HAP-1 (cell line): ENCODE results near the gene MPP2.

Experiments
- DNase-seq, 2 experiments: peaks; one replicate each; pipeline ENCODE4 v3.0.0-alpha.2; 2016 to 2020; ENCODE audit warnings: low spot score in 2 of 2
- H3K27me3 ChIP-seq: fragments of 250-450 bp; sonication (Bioruptor Pico); 2 replicates; pipeline ENCODE4 v1.5.1; 2020; ENCODE audit warnings: low read depth, mild to moderate bottlenecking, moderate library complexity
- H3K36me3 ChIP-seq: fragments of 250-450 bp; sonication (Bioruptor Pico); replicated peaks from 2 replicates; pipeline ENCODE4 v1.5.1; 2020; ENCODE audit warnings: mild to moderate bottlenecking
- H3K4me1 ChIP-seq: fragments of 250-450 bp; sonication (Bioruptor Pico); 2 replicates; pipeline ENCODE4 v1.5.1; 2020; ENCODE audit warnings: mild to moderate bottlenecking
- H3K4me3 ChIP-seq: fragments of 250-450 bp; sonication (Bioruptor Pico); 2 replicates; pipeline ENCODE4 v1.5.1; 2020; ENCODE audit warnings: mild to moderate bottlenecking, moderate library complexity
- H3K9me3 ChIP-seq: fragments of 250-450 bp; sonication (Bioruptor Pico); 2 replicates; pipeline ENCODE4 v1.5.1; 2020; ENCODE audit warnings: mild to moderate bottlenecking, moderate library complexity
- in situ Hi-C: fragments of 300-500 bp; cut with MboI; formaldehyde crosslinking; loops from 3 replicates; pipeline ENCODE4 v1.14.3; 2020; ENCODE audit warnings: low sequenced_read_pairs, inconsistent platforms, mixed read lengths

The MPP2 gene, protein sequence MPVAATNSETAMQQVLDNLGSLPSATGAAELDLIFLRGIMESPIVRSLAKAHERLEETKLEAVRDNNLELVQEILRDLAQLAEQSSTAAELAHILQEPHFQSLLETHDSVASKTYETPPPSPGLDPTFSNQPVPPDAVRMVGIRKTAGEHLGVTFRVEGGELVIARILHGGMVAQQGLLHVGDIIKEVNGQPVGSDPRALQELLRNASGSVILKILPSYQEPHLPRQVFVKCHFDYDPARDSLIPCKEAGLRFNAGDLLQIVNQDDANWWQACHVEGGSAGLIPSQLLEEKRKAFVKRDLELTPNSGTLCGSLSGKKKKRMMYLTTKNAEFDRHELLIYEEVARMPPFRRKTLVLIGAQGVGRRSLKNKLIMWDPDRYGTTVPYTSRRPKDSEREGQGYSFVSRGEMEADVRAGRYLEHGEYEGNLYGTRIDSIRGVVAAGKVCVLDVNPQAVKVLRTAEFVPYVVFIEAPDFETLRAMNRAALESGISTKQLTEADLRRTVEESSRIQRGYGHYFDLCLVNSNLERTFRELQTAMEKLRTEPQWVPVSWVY

DNA sequence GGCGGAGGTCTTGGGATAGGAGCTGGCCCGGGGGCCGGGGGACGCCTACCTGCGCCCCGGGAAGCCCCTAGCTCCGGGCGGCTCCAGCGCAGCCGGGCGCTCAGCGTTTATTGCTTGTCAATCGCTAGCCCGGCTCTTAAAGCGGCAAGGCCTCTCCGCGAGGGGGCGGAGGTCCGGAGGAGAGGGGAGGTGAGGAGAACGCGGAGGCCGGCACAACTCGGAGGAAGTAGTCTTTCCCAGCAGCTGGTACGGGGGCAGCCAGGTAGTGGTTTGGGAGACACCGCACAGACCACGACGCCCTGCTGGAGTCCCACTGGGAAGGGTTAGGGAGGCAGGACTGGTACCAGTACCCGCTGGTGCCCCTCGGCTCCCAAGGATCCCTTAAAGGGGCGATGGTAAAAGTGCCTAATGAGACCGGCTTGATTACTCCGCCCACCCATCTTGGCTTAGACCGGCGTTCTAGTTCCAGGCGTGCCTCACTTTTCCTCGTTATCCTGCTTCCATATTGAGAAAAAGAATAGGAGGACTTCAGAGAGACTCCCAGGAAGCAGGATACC lies at the start of gene MPP2:
MPP2 (minus strand) TSS at position 112 of the 557 bp plus-strand sequence. CDS start 3,076 bp downstream, outside the sequence.
- in situ Hi-C loops = no loop called here
- Histone ChIP-seq H3K9me3 (no peaks in the 10 kb centered on the region), H3K36me3 (no peaks in the 10 kb centered on the region), H3K4me1 (peaks cover 15% of the 10 kb centered on the region), H3K4me3 (peak within 1 kb of the TSS; percentile 42), H3K27me3 (no peaks in the 10 kb centered on the region)
- DNase-seq = peak; percentile 74 to 88

DNA sequence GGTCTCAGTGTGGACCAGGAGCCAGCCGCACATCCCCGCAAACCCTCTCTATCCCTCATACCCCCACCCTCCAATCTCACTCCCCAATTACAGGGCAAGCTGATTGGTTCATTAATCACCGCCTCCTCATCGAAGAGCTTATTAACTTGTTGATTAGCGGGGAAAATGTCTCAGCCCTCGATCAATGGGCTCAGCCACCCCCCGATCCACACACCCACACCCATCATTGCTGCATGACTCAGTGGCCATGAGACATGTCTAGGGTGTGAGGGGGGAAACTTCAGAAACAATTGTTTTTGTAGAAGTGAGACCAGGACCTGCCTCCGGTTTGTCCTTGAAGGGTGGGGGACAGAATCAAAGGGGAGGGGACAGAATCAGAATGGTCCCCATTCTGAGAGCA lies 48.9 kb upstream of the MPP2 start:
- Histone ChIP-seq H3K27me3 (no peaks in the 10 kb centered on the region), H3K9me3 (no peaks in the 10 kb centered on the region), H3K36me3 (no peaks in the 10 kb centered on the region), H3K4me3 (no peak overlapping the region), H3K4me1 (no peaks in the 10 kb centered on the region)
- in situ Hi-C loops = no loop called here
- DNase-seq = no peak

GRCh38 chr17:43953746-43954145 lies 46.4 kb upstream of the MPP2 start, which contains the start of gene PYY:
Gene PYY (minus strand): TSS chr17:43953940. CDS start chr17:43953483, 457 bp downstream.
- no peaks in the 10 kb centered on the region for H3K36me3 ChIP-seq
- H3K4me1 ChIP-seq = no peaks in the 10 kb centered on the region
- no peak within 1 kb of the TSS for H3K4me3 ChIP-seq
- no peaks in the 10 kb centered on the region for H3K9me3 ChIP-seq
- in situ Hi-C loops = no loop called here
- 0 out of 2 replicates have a peak, but pooled peaks cover 2% of the 10 kb centered on the region for H3K27me3 ChIP-seq
- no peak for DNase-seq

- no peaks in the 10 kb centered on the region for H3K36me3 ChIP-seq
- 0 out of 2 replicates have a peak, but pooled peaks cover 2% of the 10 kb centered on the region for H3K27me3 ChIP-seq
- in situ Hi-C loops = no loop called here
- H3K4me1 ChIP-seq = no peaks in the 10 kb centered on the region
- DNase-seq = no peak
- H3K9me3 ChIP-seq = no peaks in the 10 kb centered on the region
- no peak overlapping the region for H3K4me3 ChIP-seq
Measured at GRCh38 chr17:43952724-43953666, 45.7 kb upstream of the MPP2 start.

- Histone ChIP-seq H3K27me3 (0 out of 2 replicates have a peak, but pooled peaks cover 2% of the 10 kb centered on the region), H3K36me3 (no peaks in the 10 kb centered on the region), H3K9me3 (no peaks in the 10 kb centered on the region), H3K4me1 (no peaks in the 10 kb centered on the region), H3K4me3 (no peak overlapping the region)
- in situ Hi-C loops = no loop called here
- DNase-seq = no peak
Measured at GRCh38 chr17:43952351-43952723, 45.0 kb upstream of the MPP2 start.

GRCh38 chr17:43951750-43952149 lies 44.4 kb upstream of the MPP2 start:
- in situ Hi-C loops = no loop called here

DNA sequence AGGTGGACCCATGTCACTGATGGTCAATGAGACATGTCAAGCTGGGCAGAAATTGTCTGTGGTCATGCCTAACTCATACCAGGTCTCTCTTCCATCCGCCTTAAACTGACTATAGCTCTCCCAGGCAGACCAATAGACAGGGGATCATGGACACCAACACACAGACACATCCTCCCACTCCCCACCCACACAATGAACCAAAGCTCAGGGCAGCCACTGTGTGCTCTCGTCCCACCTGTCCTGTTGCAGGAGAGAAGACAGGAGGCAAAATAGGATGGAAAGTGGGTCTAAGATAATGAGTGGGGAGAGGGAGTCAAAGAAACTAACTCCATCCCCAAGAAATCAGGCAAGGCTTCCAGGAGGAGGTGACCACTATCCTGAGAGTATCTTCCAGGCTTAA lies 43.2 kb upstream of the MPP2 start:
- H3K4me1 ChIP-seq = no peaks in the 10 kb centered on the region
- in situ Hi-C loops = no loop called here
- DNase-seq = no peak
- no peak overlapping the region for H3K4me3 ChIP-seq
- no peaks in the 10 kb centered on the region for H3K36me3 ChIP-seq
- no peaks in the 10 kb centered on the region for H3K9me3 ChIP-seq
- H3K27me3 ChIP-seq = 0 out of 2 replicates have a peak, but pooled peaks cover 2% of the 10 kb centered on the region

More at GRCh38 chr17:43951750-43952149, 44.4 kb upstream of the MPP2 start:
- Histone ChIP-seq H3K36me3 (no peaks in the 10 kb centered on the region), H3K9me3 (no peaks in the 10 kb centered on the region), H3K4me3 (no peak overlapping the region), H3K4me1 (no peaks in the 10 kb centered on the region), H3K27me3 (0 out of 2 replicates have a peak, but pooled peaks cover 2% of the 10 kb centered on the region)
- DNase-seq = no peak

GRCh38 chr17:43949781-43950180 lies 42.4 kb upstream of the MPP2 start:
- H3K4me3 ChIP-seq = no peak overlapping the region
- in situ Hi-C loops = no loop called here
- no peaks in the 10 kb centered on the region for H3K36me3 ChIP-seq
- H3K4me1 ChIP-seq = no peaks in the 10 kb centered on the region
- DNase-seq = no peak
- no peaks in the 10 kb centered on the region for H3K9me3 ChIP-seq
- H3K27me3 ChIP-seq = 0 out of 2 replicates have a peak, but pooled peaks cover 2% of the 10 kb centered on the region

- Histone ChIP-seq H3K9me3 (no peaks in the 10 kb centered on the region), H3K4me1 (no peaks in the 10 kb centered on the region), H3K27me3 (0 out of 2 replicates have a peak, but pooled peaks cover 2% of the 10 kb centered on the region), H3K36me3 (no peaks in the 10 kb centered on the region), H3K4me3 (no peak overlapping the region)
- no peak for DNase-seq
- in situ Hi-C loops = no loop called here
Measured at GRCh38 chr17:43946781-43947180, 39.4 kb upstream of the MPP2 start.

GRCh38 chr17:43945074-43945829 lies 37.9 kb upstream of the MPP2 start:
- H3K9me3 ChIP-seq = no peaks in the 10 kb centered on the region
- H3K27me3 ChIP-seq = no peaks in the 10 kb centered on the region
- H3K36me3 ChIP-seq = no peaks in the 10 kb centered on the region
- DNase-seq = peak; percentile 20 to 32
- no peaks in the 10 kb centered on the region for H3K4me1 ChIP-seq
- in situ Hi-C loops = no loop called here
- no peak overlapping the region for H3K4me3 ChIP-seq

DNA sequence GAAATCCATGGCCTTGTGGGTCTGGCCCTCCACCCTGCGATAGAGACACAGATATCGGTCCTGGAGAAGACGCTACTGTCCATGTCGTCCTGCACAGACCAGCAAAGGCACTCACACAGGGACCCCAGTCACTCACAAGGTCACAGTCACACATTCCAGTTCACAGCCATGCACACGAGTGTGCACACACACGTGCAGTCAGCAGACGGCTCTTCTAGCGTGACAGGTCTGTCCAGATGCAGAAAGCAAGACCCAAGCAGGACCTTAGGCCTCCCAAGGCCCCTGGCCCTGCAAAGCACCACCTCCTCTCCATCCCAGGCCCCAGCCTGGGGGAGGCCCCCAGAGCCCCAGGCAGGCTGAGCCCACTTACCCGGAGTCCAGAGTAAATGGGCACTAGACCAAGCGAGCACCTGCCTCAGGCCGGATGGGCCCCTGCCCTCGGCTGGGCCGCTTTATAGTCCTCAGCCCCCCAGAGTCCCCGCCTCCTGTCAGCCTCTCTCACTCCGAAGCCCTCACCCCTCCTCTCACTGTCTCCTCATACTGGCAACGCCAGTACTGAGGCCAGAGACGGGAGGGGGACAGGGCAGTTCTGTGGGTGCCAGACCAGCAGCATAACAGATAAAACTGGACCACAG lies 34.8 kb upstream of the MPP2 start, which contains the start of gene PPY:
PPY (minus strand) TSS at position 426 of the 635 bp plus-strand sequence. CDS start 822 bp downstream, outside the sequence.
- Histone ChIP-seq H3K9me3 (no peaks in the 10 kb centered on the region), H3K36me3 (no peaks in the 10 kb centered on the region), H3K4me3 (no peak within 1 kb of the TSS), H3K27me3 (no peaks in the 10 kb centered on the region), H3K4me1 (peaks cover 9% of the 10 kb centered on the region)
- in situ Hi-C loops = loop anchor here (5.0 kb wide), 1 partner anchor 50 kb away; no protein-coding TSS in a partner anchor
- no peak for DNase-seq

DNA sequence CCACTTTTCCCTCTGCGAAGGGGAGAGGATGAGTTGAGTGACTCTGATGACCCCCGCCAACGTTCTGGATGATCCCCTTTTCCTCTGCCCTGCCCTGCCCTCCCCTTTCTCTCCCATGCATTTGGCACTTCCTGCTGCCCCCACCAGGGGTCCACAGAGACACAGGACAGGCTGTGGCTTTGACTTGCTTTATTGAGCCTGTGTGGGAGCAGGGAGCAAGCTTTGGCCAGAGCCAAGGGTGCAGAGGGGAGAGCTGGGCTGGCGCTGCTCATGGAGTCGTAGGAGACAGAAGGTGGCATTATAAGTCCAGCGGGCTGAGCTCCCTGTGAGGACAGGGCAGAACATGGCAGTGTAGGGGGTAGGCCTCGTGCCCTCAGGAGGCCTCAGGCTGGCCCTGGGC lies 33.3 kb upstream of the MPP2 start:
- peaks cover 9% of the 10 kb centered on the region for H3K4me1 ChIP-seq
- no peaks in the 10 kb centered on the region for H3K36me3 ChIP-seq
- H3K27me3 ChIP-seq = no peaks in the 10 kb centered on the region
- peak; percentile 38 to 81 for DNase-seq
- in situ Hi-C loops = loop anchor here (5.0 kb wide), 1 partner anchor 52 kb away; no protein-coding TSS in a partner anchor
- no peak overlapping the region for H3K4me3 ChIP-seq
- H3K9me3 ChIP-seq = no peaks in the 10 kb centered on the region
